Activated CD4-positive, alpha-beta memory T cell treated with anti-CD3 and anti-CD28 coated beads for 36 hours (primary cell): ENCODE results near the gene HEATR1. TPM values are rescaled to one million over a fixed set of nuclear protein-coding genes. Genes with fewer than 3 reads are reported as not detected.
A peak's percentile ranks its signal among the peaks of the same experiment; 100 is the strongest.

Source experiments
- CTCF ChIA-PET: fragments of 350-600 bp; sonication (Branson Sonifier 250); formaldehyde crosslinking; loops from one replicate; lab custom pipeline; 2021; ENCODE audit warnings: antibody characterized with exemption, inconsistent platforms; lab: Charles Lee
- POLR2A ChIA-PET: fragments of 350-600 bp; sonication (Branson Sonifier 250); formaldehyde crosslinking; loops from one replicate; lab custom pipeline; 2021; ENCODE audit warnings: antibody characterized with exemption; lab: Charles Lee
- DNase-seq: peaks from one replicate; pipeline ENCODE4 v3.0.0-alpha.2; 2020
- H3K27ac Mint-ChIP-seq: one replicate; pipeline ENCODE4 v1.8.0; 2021; ENCODE audit warnings: mixed read lengths
- H3K27me3 Mint-ChIP-seq: one replicate; pipeline ENCODE4 v1.8.0; 2021; ENCODE audit warnings: mixed read lengths
- H3K36me3 Mint-ChIP-seq: one replicate; pipeline ENCODE4 v1.8.0; 2021; ENCODE audit warnings: mixed read lengths
- H3K4me1 Mint-ChIP-seq: one replicate; pipeline ENCODE4 v1.8.0; 2021; ENCODE audit warnings: low read depth, mixed read lengths
- H3K4me3 Mint-ChIP-seq: one replicate; pipeline ENCODE4 v1.8.0; 2021; ENCODE audit warnings: mild to moderate bottlenecking, mixed read lengths
- H3K9me3 Mint-ChIP-seq: one replicate; pipeline ENCODE4 v1.8.0; 2021; ENCODE audit warnings: mixed read lengths
- intact Hi-C: fragments of 100-400 bp; cut with micrococcal nuclease; formaldehyde crosslinking; loops from one replicate; pipeline ENCODE4 v1.15.1; 2023
- total RNA-seq, 2 experiments: library from RNA; stranded (reverse); gene quantifications; one replicate each; pipeline ENCODE4 v1.2.3, GENCODE V29; 2021

HEATR1 gene
- total RNA-seq, 2 experiments from 2014 or later, result 67.5 to 70.1 TPM

DNA sequence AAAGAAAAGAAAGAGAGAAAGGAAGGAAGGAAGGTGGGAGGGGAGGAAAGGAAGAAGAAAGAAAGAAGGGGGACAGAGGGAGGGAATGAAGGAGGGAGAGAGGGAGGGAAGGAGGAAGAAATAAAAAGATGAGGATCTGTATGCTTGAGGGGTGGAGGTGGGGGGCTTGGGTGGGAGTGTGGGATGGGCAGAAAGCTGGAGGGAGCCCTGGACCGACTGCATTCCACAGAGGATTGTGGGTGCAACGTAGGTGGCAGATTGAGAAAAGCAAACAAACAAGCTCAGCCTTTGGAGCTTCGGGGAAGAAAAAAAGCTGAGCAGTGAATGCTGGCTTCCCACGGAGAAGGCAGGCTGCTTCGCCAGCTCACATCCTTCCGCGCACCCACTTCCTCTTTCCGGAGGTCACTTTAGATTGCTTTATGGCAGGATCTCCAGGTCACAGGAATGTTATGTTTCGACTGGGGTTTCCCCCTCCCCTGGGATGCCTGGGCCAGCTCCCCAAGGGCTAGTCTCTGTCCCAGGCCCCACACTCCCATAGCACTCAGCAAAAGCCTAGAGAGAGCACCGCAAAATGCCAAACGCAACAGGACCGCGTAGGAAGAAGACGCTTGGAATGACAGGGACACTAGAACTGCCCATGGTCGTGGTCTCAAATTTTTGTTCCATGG, 101.2 kb downstream of the HEATR1 start:
- DNase-seq, result peak; percentile 26
- ChIA-PET POLR2A (no interaction called here), CTCF (no interaction called here)
- Mint-ChIP-seq H3K9me3 (no peaks in the 10 kb centered on the region), H3K4me3 (peak overlapping the region; percentile 30), H3K4me1 (peaks cover 13% of the 10 kb centered on the region), H3K27ac (no peak overlapping the region), H3K27me3 (no peaks in the 10 kb centered on the region), H3K36me3 (no peaks in the 10 kb centered on the region)
- intact Hi-C loops, result no loop called here

DNA sequence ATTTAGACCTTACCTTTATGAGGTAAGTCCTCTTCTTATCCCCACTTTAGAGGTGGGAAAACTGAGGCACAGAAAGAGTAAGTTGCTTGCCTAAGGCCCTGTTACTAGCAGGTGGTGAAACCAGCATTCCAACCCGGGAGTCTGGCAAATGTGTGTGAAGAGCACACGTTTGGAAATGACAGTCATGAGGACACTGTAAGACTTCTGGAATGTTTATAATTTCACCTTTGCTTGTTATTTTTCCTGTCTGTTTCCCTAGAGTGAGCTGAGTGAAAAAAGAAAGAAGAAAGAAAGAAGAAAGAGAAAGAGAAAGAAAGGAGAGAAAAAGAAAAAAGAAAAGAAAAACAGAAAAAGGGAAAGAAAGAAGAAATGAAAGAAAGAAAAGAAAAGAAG, 101.7 kb downstream of the HEATR1 start:
- intact Hi-C loops, result no loop called here
- Mint-ChIP-seq H3K9me3 (no peaks in the 10 kb centered on the region), H3K27ac (no peak overlapping the region), H3K4me1 (peaks cover 10% of the 10 kb centered on the region), H3K36me3 (no peaks in the 10 kb centered on the region), H3K4me3 (peak overlapping the region; percentile 30), H3K27me3 (no peaks in the 10 kb centered on the region)
- no peak for DNase-seq
- POLR2A ChIA-PET, result no interaction called here
- CTCF ChIA-PET, result no interaction called here

DNA sequence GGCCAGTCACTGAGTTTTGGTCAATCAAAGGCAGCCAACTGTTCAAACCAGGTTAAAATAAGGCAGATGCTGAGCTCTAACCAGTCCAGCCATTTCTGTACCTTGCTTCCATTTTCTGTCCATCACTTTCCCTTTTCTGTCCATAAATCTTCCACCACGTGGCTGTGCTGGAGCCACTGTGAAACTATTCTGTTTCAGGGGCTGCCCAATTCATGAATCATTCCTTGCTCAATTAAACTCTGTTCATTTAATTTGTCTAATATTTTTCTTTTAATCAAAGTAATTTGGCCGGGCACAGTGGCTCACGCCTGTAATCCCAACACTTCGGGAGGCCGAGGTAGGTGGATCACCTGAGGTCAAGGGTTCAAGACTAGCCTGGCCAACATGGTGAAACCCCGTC, 103.2 kb downstream of the HEATR1 start:
- Mint-ChIP-seq H3K27ac (no peak overlapping the region), H3K27me3 (peaks cover 4% of the 10 kb centered on the region), H3K4me1 (peaks cover 10% of the 10 kb centered on the region), H3K9me3 (no peaks in the 10 kb centered on the region), H3K4me3 (no peak overlapping the region), H3K36me3 (no peaks in the 10 kb centered on the region)
- ChIA-PET CTCF (interaction anchor here (1.0 to 2.0 kb wide), 2 partner anchors 11 to 397 kb away, joined by 3 to 9 read pairs; no protein-coding TSS in a partner anchor), POLR2A (interaction anchor here (0.7 kb wide), 1 partner anchor 10 kb away, joined by 3 read pairs; no protein-coding TSS in a partner anchor)
- DNase-seq, result no peak
- intact Hi-C loops, result no loop called here

Other genes starting within 250 kb of the HEATR1 start
- 1 to 10 TPM; 4.8 to 7.0 TPM for gene EDARADD, start 210.2 kb downstream of the HEATR1 start, total RNA-seq
- 10 to 100 TPM; 83.7 to 88.3 TPM for gene LGALS8, start 80.5 kb downstream of the HEATR1 start, total RNA-seq
- under 1 TPM in 1 of 2 experiments, not detected in 1; 0.17 TPM for gene ACTN2, start 82.0 kb upstream of the HEATR1 start, total RNA-seq
- gene MTR, start 190.8 kb upstream of the HEATR1 start, total RNA-seq, result 10 to 100 TPM; 46.3 to 46.6 TPM